ENCODE results near the gene TNNT3.

- TF ChIP-seq YY1 (IDR thresholded peaks at IDR 0.05; ENCODE audit: insufficient read depth, insufficient read length) (no peak), ZNF274 (IDR thresholded peaks at IDR 0.05; ENCODE audit: low read depth, low read length) (no peak), SUZ12 (IDR thresholded peaks at IDR 0.05; ENCODE audit: extremely low read depth, insufficient read depth, insufficient read length) (no peak)
Observed at GRCh38 chr11:1935156-1936071, 15.9 kb downstream of the TNNT3 start.
